ENCODE data around the gene SDHAF3.
"Not testable (repeated sequence)": the region's sequence is repeated elsewhere in the genome, so short reads cannot be mapped to it uniquely, and the experiment has no call there.

SDHAF3 gene

GRCh38 chr7:97126483-97127171 is 9.1 kb downstream of the SDHAF3 start:
- DNase-seq = no peak

GRCh38 chr7:97128736-97129135 is 11.2 kb downstream of the SDHAF3 start:
- DNase-seq = no peak

- DNase-seq = no peak
Measured at GRCh38 chr7:97130417-97131139, 13.1 kb downstream of the SDHAF3 start.

- DNase-seq = no peak
Measured at GRCh38 chr7:97133159-97133558, 15.7 kb downstream of the SDHAF3 start.

- no peak for DNase-seq
Measured at GRCh38 chr7:97138830-97139229, 21.3 kb downstream of the SDHAF3 start.

GRCh38 chr7:97145068-97145467 is 27.6 kb downstream of the SDHAF3 start:
- DNase-seq = no peak

- DNase-seq = no peak
Measured at GRCh38 chr7:97149843-97150242, 32.3 kb downstream of the SDHAF3 start.

- DNase-seq = no peak
Measured at GRCh38 chr7:97155897-97156418, 38.5 kb downstream of the SDHAF3 start.

GRCh38 chr7:97159984-97160383 is 42.5 kb downstream of the SDHAF3 start:
- DNase-seq = not testable (repeated sequence)

GRCh38 chr7:97161609-97162008 is 44.1 kb downstream of the SDHAF3 start:
- not testable (repeated sequence) for DNase-seq

GRCh38 chr7:97166308-97166707 is 48.8 kb downstream of the SDHAF3 start:
- no peak for DNase-seq

- DNase-seq = no peak
Measured at GRCh38 chr7:97167176-97167575, 49.7 kb downstream of the SDHAF3 start.

GRCh38 chr7:97167749-97168148 is 50.3 kb downstream of the SDHAF3 start:
- no peak for DNase-seq

GRCh38 chr7:97174303-97174702 is 56.8 kb downstream of the SDHAF3 start:
- DNase-seq = no peak

- DNase-seq = no peak
Measured at GRCh38 chr7:97179454-97180104, 62.1 kb downstream of the SDHAF3 start.

GRCh38 chr7:97187067-97187466 is 69.6 kb downstream of the SDHAF3 start:
- no peak for DNase-seq

GRCh38 chr7:97196174-97196573 is 78.7 kb downstream of the SDHAF3 start:
- not testable (repeated sequence) for DNase-seq

GRCh38 chr7:97198596-97198995 is 81.1 kb downstream of the SDHAF3 start:
- no peak for DNase-seq

- no peak for DNase-seq
Measured at GRCh38 chr7:97200018-97200417, 82.5 kb downstream of the SDHAF3 start.

GRCh38 chr7:97203957-97204356 is 86.5 kb downstream of the SDHAF3 start:
- no peak for DNase-seq

GRCh38 chr7:97204821-97205220 is 87.3 kb downstream of the SDHAF3 start:
- no peak for DNase-seq

- DNase-seq = no peak
Measured at GRCh38 chr7:97215556-97215955, 98.1 kb downstream of the SDHAF3 start.

GRCh38 chr7:97218767-97219166 is 101.3 kb downstream of the SDHAF3 start:
- DNase-seq = no peak

GRCh38 chr7:97219237-97219636 is 101.7 kb downstream of the SDHAF3 start:
- no peak for DNase-seq
